Keratinocyte (primary cell): ENCODE results near the gene PAQR7. TPM values are rescaled to one million over a fixed set of nuclear protein-coding genes. Genes with fewer than 3 reads are reported as not detected.

Experiments
- DNase-seq: peaks from one replicate; pipeline ENCODE4 v3.0.0-alpha.2; 2011; ENCODE audit warnings: low read depth, missing footprints, low spot score
- FAIRE-seq: peaks from 2 replicates; lab custom pipeline; 2011; peaks lifted over from hg19 to GRCh38; lab: Jason Lieb, UNC
- H2AFZ ChIP-seq: 2 replicates; pipeline ENCODE4 v1.6.0; 2012; ENCODE audit warnings: low read length, control low read depth, inconsistent platforms; ENCODE audit not compliant: control insufficient read depth
- H3K27ac ChIP-seq: 2 replicates; pipeline ENCODE4 v1.5.1; 2011; ENCODE audit warnings: low read length; ENCODE audit not compliant: control insufficient read depth, insufficient read depth
- H3K27me3 ChIP-seq: 3 replicates; pipeline ENCODE4 v1.6.0; 2011; ENCODE audit warnings: low read length; ENCODE audit not compliant: control insufficient read depth, insufficient read depth; ENCODE audit errors: extremely low read depth
- H3K36me3 ChIP-seq, 2 experiments: 2 replicates in 1 of 2; 3 replicates in 1 of 2; pipeline ENCODE4 v1.5.1; 2011; ENCODE audit warnings: low read length in 2 of 2, mild to moderate bottlenecking in 1 of 2; ENCODE audit not compliant: control insufficient read depth in 2 of 2, insufficient read depth in 2 of 2; ENCODE audit errors: extremely low read depth in 1 of 2
- H3K4me1 ChIP-seq: 3 replicates; pipeline ENCODE4 v1.5.1; 2011; ENCODE audit warnings: low read length; ENCODE audit not compliant: control insufficient read depth, insufficient read depth; ENCODE audit errors: extremely low read depth
- H3K4me2 ChIP-seq: 3 replicates; pipeline ENCODE4 v1.6.0; 2011; ENCODE audit warnings: low read depth, low read length; ENCODE audit not compliant: control insufficient read depth, insufficient read depth; ENCODE audit errors: extremely low read depth
- H3K4me3 ChIP-seq, 3 experiments: fragments of 200-600 bp in 1 of 3; sonication (generic) in 1 of 3; 2 replicates in 2 of 3; 3 replicates in 1 of 3; pipeline ENCODE4 v1.5.1; 2011 to 2016; ENCODE audit warnings: low read length in 3 of 3, mild to moderate bottlenecking in 3 of 3, control low read depth in 2 of 3, inconsistent platforms in 1 of 3, low read depth in 1 of 3, mixed read lengths in 1 of 3, mixed run types in 1 of 3, moderate library complexity in 1 of 3; ENCODE audit not compliant: control insufficient read depth in 2 of 3, insufficient read depth in 2 of 3; ENCODE audit errors: extremely low read depth in 1 of 3
- H3K79me2 ChIP-seq: 2 replicates; pipeline ENCODE4 v1.6.0; 2012; ENCODE audit warnings: low read length; ENCODE audit not compliant: control insufficient read depth, insufficient read depth
- H3K9ac ChIP-seq: 3 replicates; pipeline ENCODE4 v1.6.0; 2011; ENCODE audit warnings: low read length; ENCODE audit not compliant: control insufficient read depth, insufficient read depth; ENCODE audit errors: extremely low read depth
- H3K9me1 ChIP-seq: 3 replicates; pipeline ENCODE4 v1.6.0; 2011; ENCODE audit warnings: low read length; ENCODE audit not compliant: control insufficient read depth, insufficient read depth; ENCODE audit errors: extremely low read depth
- H3K9me3 ChIP-seq: 2 replicates; pipeline ENCODE4 v1.5.1; 2012; ENCODE audit warnings: low read depth, low read length; ENCODE audit not compliant: control insufficient read depth
- H4K20me1 ChIP-seq: 3 replicates; pipeline ENCODE4 v1.6.0; 2011; ENCODE audit warnings: low read length; ENCODE audit not compliant: control insufficient read depth, insufficient read depth; ENCODE audit errors: extremely low read depth
- EZH2 ChIP-seq: IDR thresholded peaks from one replicate; pipeline ENCODE4 v1.6.1; 2012; ENCODE audit warnings: inconsistent platforms, mild to moderate bottlenecking, low read length, moderate library complexity
- dilution Hi-C: fragments of 300-500 bp; cut with MboI; formaldehyde crosslinking; loops from one replicate; pipeline ENCODE4 v1.7.0; 2020; ENCODE audit warnings: low sequenced_read_pairs; ENCODE audit not compliant: extremely low pct_ligation_motif_present
- polyA plus RNA-seq, 5 experiments: library from polyadenylated mRNA; depleted of rRNA in 3 of 5; stranded (reverse) in 3 of 5; stranded (forward) in 1 of 5; unstranded in 1 of 5; fragments of >200 nt; gene quantifications; 1 replicate in 1 of 5; 2 replicates in 3 of 5; 3 replicates in 1 of 5; pipeline versions ENCODE4 v1.2.1 to v1.2.3, GENCODE V29; 2011 to 2012; ENCODE audit warnings: missing spikeins in 2 of 5, low read depth in 1 of 5, low replicate concordance in 1 of 5
- TF ChIP-seq, protein P1 (sequence below), 3 experiments: IDR thresholded peaks in 1 of 3; conservative IDR thresholded peaks in 1 of 3; optimal IDR thresholded peaks in 1 of 3; 2 replicates in 2 of 3; 3 replicates in 1 of 3; pipeline versions ENCODE3 to v1.5.1; 2011; ENCODE audit warnings: low read length in 3 of 3, mild to moderate bottlenecking in 3 of 3, moderate library complexity in 2 of 3, control low read depth in 1 of 3, inconsistent platforms in 1 of 3; ENCODE audit not compliant: insufficient read depth in 2 of 3; ENCODE audit errors: extremely low read depth in 1 of 3

Gene PAQR7
- polyA plus RNA-seq, 1 donor (not counting 4 experiments of a cell fraction or from before 2014, with no cell fraction given) = 14.5 TPM

DNA sequence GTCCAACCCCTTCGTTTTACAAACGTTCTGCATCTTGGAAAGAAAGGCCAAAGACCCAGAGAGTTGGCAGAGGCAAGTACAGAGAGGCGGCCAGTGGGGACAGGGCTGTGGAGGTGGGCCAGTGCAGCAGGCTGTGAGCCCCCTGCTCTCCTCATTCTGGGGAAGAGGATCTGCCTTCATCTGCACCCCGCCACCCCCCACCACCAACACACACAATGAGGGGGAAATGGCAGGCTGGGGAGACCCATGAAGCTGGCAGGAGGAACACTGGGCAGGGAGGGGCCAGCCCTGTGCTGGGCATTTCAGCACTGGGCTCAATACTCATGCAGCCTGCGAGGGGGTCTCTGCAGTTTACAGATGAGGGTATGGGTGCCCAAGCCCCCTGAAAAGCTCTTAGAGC, 16.1 kb upstream of the PAQR7 start:
- H3K27ac ChIP-seq = peak overlapping the region; percentile 74
- H3K9ac ChIP-seq = peak overlapping the region; percentile 37
- H3K9me3 ChIP-seq = no peaks in the 10 kb centered on the region
- dilution Hi-C loops = loop anchor here (25.0 kb wide), 1 partner anchor 96 kb away; the partner anchor contains the start of gene PAFAH2
- no peak overlapping the region for H3K4me3 ChIP-seq
- H3K27me3 ChIP-seq = no peaks in the 10 kb centered on the region
- H3K4me1 ChIP-seq = peaks cover 62% of the 10 kb centered on the region
- no peaks in the 10 kb centered on the region for H4K20me1 ChIP-seq
- H3K4me2 ChIP-seq = peak overlapping the region; percentile 80
- TF ChIP-seq, protein P1, sequence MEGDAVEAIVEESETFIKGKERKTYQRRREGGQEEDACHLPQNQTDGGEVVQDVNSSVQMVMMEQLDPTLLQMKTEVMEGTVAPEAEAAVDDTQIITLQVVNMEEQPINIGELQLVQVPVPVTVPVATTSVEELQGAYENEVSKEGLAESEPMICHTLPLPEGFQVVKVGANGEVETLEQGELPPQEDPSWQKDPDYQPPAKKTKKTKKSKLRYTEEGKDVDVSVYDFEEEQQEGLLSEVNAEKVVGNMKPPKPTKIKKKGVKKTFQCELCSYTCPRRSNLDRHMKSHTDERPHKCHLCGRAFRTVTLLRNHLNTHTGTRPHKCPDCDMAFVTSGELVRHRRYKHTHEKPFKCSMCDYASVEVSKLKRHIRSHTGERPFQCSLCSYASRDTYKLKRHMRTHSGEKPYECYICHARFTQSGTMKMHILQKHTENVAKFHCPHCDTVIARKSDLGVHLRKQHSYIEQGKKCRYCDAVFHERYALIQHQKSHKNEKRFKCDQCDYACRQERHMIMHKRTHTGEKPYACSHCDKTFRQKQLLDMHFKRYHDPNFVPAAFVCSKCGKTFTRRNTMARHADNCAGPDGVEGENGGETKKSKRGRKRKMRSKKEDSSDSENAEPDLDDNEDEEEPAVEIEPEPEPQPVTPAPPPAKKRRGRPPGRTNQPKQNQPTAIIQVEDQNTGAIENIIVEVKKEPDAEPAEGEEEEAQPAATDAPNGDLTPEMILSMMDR (optimal IDR thresholded peaks at IDR 0.05 in 1 of 3, IDR thresholded peaks at IDR 0.05 in 1 of 3, conservative IDR thresholded peaks at IDR 0.05 in 1 of 3; ENCODE audit: extremely low read depth in 1 of 3, insufficient read depth in 2 of 3, low read length in 3 of 3) = no peak
- no peak for TF ChIP-seq EZH2
- no peak for FAIRE-seq
- peaks cover 0 to 4% of the 10 kb centered on the region in 2 experiments for H3K36me3 ChIP-seq
- peak overlapping the region; percentile 12 for H2AFZ ChIP-seq
- no peaks in the 10 kb centered on the region for H3K9me1 ChIP-seq
- no peaks in the 10 kb centered on the region for H3K79me2 ChIP-seq
- DNase-seq = no peak

DNA sequence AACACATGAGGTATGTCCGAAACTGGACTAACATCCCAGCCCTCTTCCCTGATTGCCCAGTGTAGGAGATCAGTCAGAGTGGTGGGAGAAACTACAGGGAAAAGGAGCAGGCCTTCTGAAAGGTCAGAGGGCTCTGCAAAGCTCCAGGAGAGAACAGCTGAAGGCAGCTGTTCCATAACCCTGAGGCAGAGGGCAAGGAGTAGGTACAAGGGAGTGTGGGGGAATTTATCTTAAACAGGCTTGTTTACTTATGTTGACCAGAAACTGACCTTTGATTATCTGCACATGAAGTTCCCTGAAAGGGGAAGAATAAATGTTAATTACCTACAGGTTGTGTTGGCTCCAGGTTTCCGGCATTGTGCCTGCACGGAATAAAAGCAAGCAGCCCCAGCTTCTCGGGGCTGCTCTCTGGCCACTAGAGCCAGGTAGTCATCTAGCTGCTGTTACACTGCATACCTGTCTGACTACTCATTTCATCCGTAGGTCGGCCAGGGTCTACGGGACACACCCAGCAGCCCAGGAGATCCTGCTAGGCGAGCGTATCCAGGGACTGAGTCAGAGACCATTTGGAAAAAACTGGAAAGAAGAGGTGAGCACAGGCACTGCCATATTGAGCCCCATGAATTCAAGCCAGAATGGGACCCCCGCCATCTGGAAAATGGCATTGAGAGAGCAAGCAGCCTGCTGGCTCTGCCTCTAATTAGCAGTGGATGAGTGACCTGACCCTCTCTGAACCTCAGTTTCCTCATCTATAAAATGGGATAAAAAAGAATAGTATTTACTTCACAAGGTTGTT, 14.9 kb upstream of the PAQR7 start:
- H3K9ac ChIP-seq = peak overlapping the region; percentile 35
- H2AFZ ChIP-seq = no peak overlapping the region
- no peaks in the 10 kb centered on the region for H3K79me2 ChIP-seq
- no peaks in the 10 kb centered on the region for H3K27me3 ChIP-seq
- no peaks in the 10 kb centered on the region for H3K9me3 ChIP-seq
- TF ChIP-seq EZH2 = no peak
- TF ChIP-seq, protein P1 (optimal IDR thresholded peaks at IDR 0.05 in 1 of 3, IDR thresholded peaks at IDR 0.05 in 1 of 3, conservative IDR thresholded peaks at IDR 0.05 in 1 of 3; ENCODE audit: extremely low read depth in 1 of 3, insufficient read depth in 2 of 3, low read length in 3 of 3) = no peak
- H3K4me3 ChIP-seq = peak overlapping the region in 1 of 3 experiments; percentile 16
- H4K20me1 ChIP-seq = no peaks in the 10 kb centered on the region
- H3K4me1 ChIP-seq = peaks cover 51% of the 10 kb centered on the region
- FAIRE-seq (peak; percentile 98), DNase-seq (no peak)
- H3K36me3 ChIP-seq = no peaks in the 10 kb centered on the region
- dilution Hi-C loops = loop anchor here (25.0 kb wide), 1 partner anchor 97 kb away; the partner anchor contains the start of gene PAFAH2
- H3K4me2 ChIP-seq = peak overlapping the region; percentile 69
- peak overlapping the region; percentile 74 for H3K27ac ChIP-seq
- H3K9me1 ChIP-seq = no peaks in the 10 kb centered on the region
